ENCODE measurements around the gene GBX1.

GBX1 gene

GRCh38 chr7:151121380-151122170 lies 45.9 kb downstream of the GBX1 start:
- no peak for DNase-seq (ENCODE audit: low read depth in 2 of 2)
- no peak overlapping the region for H3K4me3 ChIP-seq (replicated peaks in 1 of 2; ENCODE audit: low read depth in 2 of 2, low read length in 2 of 2)
- TF ChIP-seq, protein P1, sequence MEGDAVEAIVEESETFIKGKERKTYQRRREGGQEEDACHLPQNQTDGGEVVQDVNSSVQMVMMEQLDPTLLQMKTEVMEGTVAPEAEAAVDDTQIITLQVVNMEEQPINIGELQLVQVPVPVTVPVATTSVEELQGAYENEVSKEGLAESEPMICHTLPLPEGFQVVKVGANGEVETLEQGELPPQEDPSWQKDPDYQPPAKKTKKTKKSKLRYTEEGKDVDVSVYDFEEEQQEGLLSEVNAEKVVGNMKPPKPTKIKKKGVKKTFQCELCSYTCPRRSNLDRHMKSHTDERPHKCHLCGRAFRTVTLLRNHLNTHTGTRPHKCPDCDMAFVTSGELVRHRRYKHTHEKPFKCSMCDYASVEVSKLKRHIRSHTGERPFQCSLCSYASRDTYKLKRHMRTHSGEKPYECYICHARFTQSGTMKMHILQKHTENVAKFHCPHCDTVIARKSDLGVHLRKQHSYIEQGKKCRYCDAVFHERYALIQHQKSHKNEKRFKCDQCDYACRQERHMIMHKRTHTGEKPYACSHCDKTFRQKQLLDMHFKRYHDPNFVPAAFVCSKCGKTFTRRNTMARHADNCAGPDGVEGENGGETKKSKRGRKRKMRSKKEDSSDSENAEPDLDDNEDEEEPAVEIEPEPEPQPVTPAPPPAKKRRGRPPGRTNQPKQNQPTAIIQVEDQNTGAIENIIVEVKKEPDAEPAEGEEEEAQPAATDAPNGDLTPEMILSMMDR (IDR thresholded peaks at IDR 0.05; ENCODE audit: low read depth, low read length) = no peak

DNA sequence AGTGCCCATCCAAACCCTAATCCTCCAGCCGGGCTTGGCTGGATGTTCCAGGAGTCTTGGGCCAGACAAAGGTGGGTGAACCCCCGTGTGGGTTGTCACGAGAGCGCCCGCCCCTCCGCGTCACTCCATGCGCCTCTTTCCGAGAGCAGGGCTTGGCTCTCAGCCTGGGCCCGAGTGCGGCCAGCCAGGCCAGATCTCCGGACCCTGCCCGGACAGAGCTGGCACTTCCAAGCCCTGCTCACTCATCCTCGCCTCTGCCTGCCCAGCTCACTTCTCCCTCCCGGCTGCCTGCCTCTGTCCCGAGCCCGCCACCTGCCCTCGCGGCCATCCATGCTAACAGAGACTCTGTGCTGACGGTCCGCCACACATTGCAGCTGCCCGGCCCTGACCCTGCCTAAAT lies 46.6 kb downstream of the GBX1 start:
- DNase-seq (ENCODE audit: low read depth in 2 of 2) = no peak
- no peak overlapping the region for H3K4me3 ChIP-seq (replicated peaks in 1 of 2; ENCODE audit: low read depth in 2 of 2, low read length in 2 of 2)
- TF ChIP-seq, protein P1 (IDR thresholded peaks at IDR 0.05; ENCODE audit: low read depth, low read length) = no peak

DNA sequence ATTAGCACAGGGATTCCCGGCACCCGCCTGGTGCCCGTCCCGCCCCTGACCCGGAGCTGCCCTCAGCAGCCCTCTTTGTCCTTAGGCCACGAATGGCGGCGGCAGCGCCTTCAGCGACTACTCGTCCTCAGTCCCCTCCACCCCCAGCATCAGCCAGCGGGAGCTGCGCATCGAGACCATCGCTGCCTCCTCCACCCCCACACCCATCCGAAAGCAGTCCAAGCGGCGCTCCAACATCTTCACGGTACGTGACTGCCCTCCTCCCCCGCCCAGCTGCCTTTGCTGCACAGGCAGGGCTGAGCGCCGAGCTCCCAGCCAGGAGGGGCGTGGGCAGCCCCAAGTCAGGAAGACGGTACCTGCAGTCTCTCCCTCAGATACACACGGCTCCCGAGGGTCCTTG lies 47.6 kb downstream of the GBX1 start:
- no peak overlapping the region for H3K4me3 ChIP-seq (replicated peaks in 1 of 2; ENCODE audit: low read depth in 2 of 2, low read length in 2 of 2)
- TF ChIP-seq, protein P1 (IDR thresholded peaks at IDR 0.05; ENCODE audit: low read depth, low read length) = no peak
- DNase-seq (ENCODE audit: low read depth in 2 of 2) = no peak

- TF ChIP-seq, protein P1 (IDR thresholded peaks at IDR 0.05; ENCODE audit: low read depth, low read length) = no peak
- H3K4me3 ChIP-seq (replicated peaks in 1 of 2; ENCODE audit: low read depth in 2 of 2, low read length in 2 of 2) = no peak overlapping the region
Measured at GRCh38 chr7:151119055-151119415, 48.5 kb downstream of the GBX1 start.

GRCh38 chr7:151118108-151119054 lies 49.1 kb downstream of the GBX1 start:
- no peak for DNase-seq (ENCODE audit: low read depth in 2 of 2)
- no peak overlapping the region for H3K4me3 ChIP-seq (replicated peaks in 1 of 2; ENCODE audit: low read depth in 2 of 2, low read length in 2 of 2)
- TF ChIP-seq, protein P1 (IDR thresholded peaks at IDR 0.05; ENCODE audit: low read depth, low read length) = no peak

More at GRCh38 chr7:151119055-151119415, 48.5 kb downstream of the GBX1 start:
- DNase-seq (ENCODE audit: low read depth in 2 of 2) = no peak

- DNase-seq (ENCODE audit: low read depth in 2 of 2) = no peak
- TF ChIP-seq, protein P1 (IDR thresholded peaks at IDR 0.05; ENCODE audit: low read depth, low read length) = no peak
- H3K4me3 ChIP-seq (replicated peaks in 1 of 2; ENCODE audit: low read depth in 2 of 2, low read length in 2 of 2) = no peak overlapping the region
Measured at GRCh38 chr7:151117565-151117964, 49.9 kb downstream of the GBX1 start.

All from cardiac fibroblast (primary cell).